Left colon (tissue), 2 donors: ENCODE data around the gene RWDD3. TPM values are rescaled to one million over a fixed set of nuclear protein-coding genes. Genes with fewer than 3 reads are reported as not detected.

Experiments
- ATAC-seq: fragments of 200-7000 bp; cut with Tn5 transposase; one replicate; pipeline ENCODE4 v1.9.1; 2020; ENCODE audit warnings: mild to moderate bottlenecking, moderate library complexity
- DNase-seq, 2 donors: peaks; one replicate each; pipeline ENCODE4 v3.0.0-alpha.2; 2020
- intact Hi-C, 2 donors: fragments of 100-400 bp; cut with DNase I in 1 of 2; cut with micrococcal nuclease in 1 of 2; formaldehyde crosslinking; loops; one replicate each; pipeline versions ENCODE4 v1.11.2 to v1.14.0; 2022; cut with DNase I, micrococcal nuclease
- total RNA-seq, 2 donors: library from RNA; stranded (reverse); fragmentation: NEBNext Ultra II Directional; extraction: Animal tissue kit (Norgen Biotek cat#: 25700); gene quantifications; one replicate each; pipeline ENCODE4 v1.2.1, GENCODE V29; 2021
- donor health status: DM: no; HTN: no; CAD: no.
- donor health status: DM: yes; HTN: yes; CAD: no.

RWDD3 gene
- total RNA-seq, 2 donors from 2014 or later, result 13.3 to 23.1 TPM

GRCh38 chr1:95226781-95227660 lies 7.0 kb upstream of the RWDD3 start:
- intact Hi-C loops, result no loop called here
- ATAC-seq, result no peak
- no peak for DNase-seq

- DNase-seq (no peak), ATAC-seq (no peak)
- intact Hi-C loops, result no loop called here
These were observed 5.0 kb upstream of the RWDD3 start for GRCh38 chr1:95229037-95229436.

GRCh38 chr1:95229706-95230105 lies 4.3 kb upstream of the RWDD3 start:
- ATAC-seq, result no peak
- DNase-seq, result no peak
- intact Hi-C loops, result loop anchor here in 1 of 2 donors (10.0 kb wide), 1 partner anchor 145 kb away; no protein-coding TSS in a partner anchor

GRCh38 chr1:95230256-95230655 lies 3.8 kb upstream of the RWDD3 start:
- intact Hi-C loops, result loop anchor here in 1 of 2 donors (10.0 kb wide), 1 partner anchor 145 kb away; no protein-coding TSS in a partner anchor
- ATAC-seq (no peak), DNase-seq (no peak)

GRCh38 chr1:95230768-95231191 lies 3.2 kb upstream of the RWDD3 start:
- DNase-seq (no peak), ATAC-seq (no peak)
- intact Hi-C loops, result loop anchor here in 1 of 2 donors (10.0 kb wide), 1 partner anchor 146 kb away; no protein-coding TSS in a partner anchor

GRCh38 chr1:95232646-95233318 lies 1.2 kb upstream of the RWDD3 start:
- no peak for ATAC-seq
- intact Hi-C loops, result loop anchor here in 1 of 2 donors (10.0 kb wide), 1 partner anchor 148 kb away; no protein-coding TSS in a partner anchor
- DNase-seq, result no peak

GRCh38 chr1:95233319-95233736 lies 682 bp upstream of the RWDD3 start:
- intact Hi-C loops, result loop anchor here in 1 of 2 donors (10.0 kb wide), 1 partner anchor 149 kb away; no protein-coding TSS in a partner anchor
- DNase-seq, result peak; percentile 62 to 73
- peak; percentile 71 for ATAC-seq

GRCh38 chr1:95236784-95237575 lies 3.0 kb downstream of the RWDD3 start:
- DNase-seq (no peak), ATAC-seq (no peak)
- intact Hi-C loops, result loop anchor here in 1 of 2 donors (10.0 kb wide), 1 partner anchor 152 kb away; no protein-coding TSS in a partner anchor

- DNase-seq, result no peak
- no peak for ATAC-seq
- intact Hi-C loops, result loop anchor here in 1 of 2 donors (10.0 kb wide), 1 partner anchor 153 kb away; no protein-coding TSS in a partner anchor
These were observed 4.1 kb downstream of the RWDD3 start for GRCh38 chr1:95237981-95238703.

- no peak for ATAC-seq
- no peak for DNase-seq
- intact Hi-C loops, result no loop called here
These were observed 11.0 kb downstream of the RWDD3 start for GRCh38 chr1:95245029-95245428.

GRCh38 chr1:95246511-95246910 lies 12.5 kb downstream of the RWDD3 start:
- ATAC-seq, result no peak
- intact Hi-C loops, result no loop called here

GRCh38 chr1:95247607-95248006 lies 13.6 kb downstream of the RWDD3 start:
- no peak for DNase-seq
- no peak for ATAC-seq
- intact Hi-C loops, result no loop called here

More at GRCh38 chr1:95246511-95246910, 12.5 kb downstream of the RWDD3 start:
- DNase-seq, result no peak

GRCh38 chr1:95249916-95250315 lies 15.9 kb downstream of the RWDD3 start:
- no peak for ATAC-seq
- intact Hi-C loops, result no loop called here
- DNase-seq, result no peak

GRCh38 chr1:95252422-95252821 lies 18.4 kb downstream of the RWDD3 start:
- intact Hi-C loops, result no loop called here
- ATAC-seq (no peak), DNase-seq (no peak)

- intact Hi-C loops, result no loop called here
- no peak for ATAC-seq
- no peak for DNase-seq
These were observed 20.9 kb downstream of the RWDD3 start for GRCh38 chr1:95254959-95255358.

GRCh38 chr1:95255826-95256225 lies 21.8 kb downstream of the RWDD3 start:
- no peak for ATAC-seq
- intact Hi-C loops, result no loop called here

GRCh38 chr1:95257758-95258157 lies 23.7 kb downstream of the RWDD3 start:
- DNase-seq (no peak), ATAC-seq (no peak)
- intact Hi-C loops, result no loop called here

More at GRCh38 chr1:95255826-95256225, 21.8 kb downstream of the RWDD3 start:
- no peak for DNase-seq

GRCh38 chr1:95259245-95259644 lies 25.2 kb downstream of the RWDD3 start:
- DNase-seq (no peak), ATAC-seq (no peak)
- intact Hi-C loops, result no loop called here
